ENCODE measurements around the gene WASHC2C. TPM values are rescaled to one million over a fixed set of nuclear protein-coding genes. Genes with fewer than 3 reads are reported as not detected.
"Not testable (repeated sequence)": the region's sequence is repeated elsewhere in the genome, so short reads cannot be mapped to it uniquely, and the experiment has no call there.

WASHC2C gene
- total RNA-seq, 4 donors from 2014 or later, result 32.2 to 49.7 (median 39.9) TPM

GRCh38 chr10:45809837-45810236, 82.8 kb downstream of the WASHC2C start:
- Histone ChIP-seq H3K9me3 (no peaks in the 10 kb centered on the region), H3K4me1 (no peaks in the 10 kb centered on the region), H3K27ac (no peak overlapping the region), H3K4me3 (replicated peaks in 1 of 3) (no peak overlapping the region), H3K27me3 (no peaks in the 10 kb centered on the region), H3K36me3 (no peaks in the 10 kb centered on the region)
- WGBS, 2 donors, result 89% methylated on average over 4 of the region's 4 CpGs
- TF ChIP-seq CTCF (IDR thresholded peaks at IDR 0.05), result no peak
- TF ChIP-seq POLR2A (IDR thresholded peaks at IDR 0.05), result no peak
- intact Hi-C loops (cut with DNase I), result no loop called here
- DNase-seq, result no peak

- H3K4me3 ChIP-seq (replicated peaks in 1 of 3), result no peak overlapping the region
- TF ChIP-seq POLR2A (IDR thresholded peaks at IDR 0.05), result no peak
- TF ChIP-seq CTCF (IDR thresholded peaks at IDR 0.05), result no peak
- DNase-seq, result no peak
- no peaks in the 10 kb centered on the region for H3K9me3 ChIP-seq
- 86 to 89% methylated on average over 6 of the region's 6 CpGs for WGBS, 2 donors
- H3K27ac ChIP-seq, result no peak overlapping the region
- intact Hi-C loops (cut with DNase I), result no loop called here
- H3K27me3 ChIP-seq, result no peaks in the 10 kb centered on the region
- H3K36me3 ChIP-seq, result no peaks in the 10 kb centered on the region
- no peaks in the 10 kb centered on the region for H3K4me1 ChIP-seq
These were observed 84.0 kb downstream of the WASHC2C start for GRCh38 chr10:45811075-45811474.

GRCh38 chr10:45812959-45813358, 85.9 kb downstream of the WASHC2C start:
- H3K9me3 ChIP-seq; H3K36me3 ChIP-seq; intact Hi-C loops (cut with DNase I); H3K27me3 ChIP-seq; H3K27ac ChIP-seq; H3K4me3 ChIP-seq (replicated peaks in 1 of 3); DNase-seq; H3K4me1 ChIP-seq: not testable (repeated sequence)
- WGBS, 2 donors, result 80 to 84% methylated on average over 13 of the region's 13 CpGs

DNA sequence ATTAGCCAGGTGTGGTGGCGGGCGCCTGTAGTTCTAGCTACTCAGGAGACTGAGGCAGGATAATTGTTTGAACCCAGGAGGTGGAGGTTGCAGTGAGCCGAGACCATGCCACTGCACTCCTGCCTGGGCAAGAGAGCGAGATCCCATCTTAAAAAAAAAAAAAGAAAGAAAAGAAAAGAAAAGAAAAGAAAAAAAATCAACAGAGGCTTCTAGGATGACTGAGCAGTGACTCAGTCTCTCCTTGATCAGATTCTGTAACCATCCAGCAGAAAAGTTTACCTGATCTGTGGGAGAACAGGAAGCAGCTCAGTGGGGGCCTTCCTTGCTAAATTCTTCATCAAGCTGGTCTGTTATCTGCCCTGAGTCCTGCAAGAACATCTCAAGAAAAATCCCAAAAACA, 87.1 kb downstream of the WASHC2C start:
- intact Hi-C loops (cut with DNase I), result not testable (repeated sequence)
- 93 to 94% methylated on average over 4 of the region's 4 CpGs for WGBS, 2 donors

GRCh38 chr10:45817130-45817859, 90.2 kb downstream of the WASHC2C start:
- Histone ChIP-seq H3K4me3 (replicated peaks in 1 of 3) (no peak overlapping the region), H3K9me3 (no peaks in the 10 kb centered on the region), H3K27ac (no peak overlapping the region), H3K36me3 (no peaks in the 10 kb centered on the region), H3K27me3 (no peaks in the 10 kb centered on the region), H3K4me1 (no peaks in the 10 kb centered on the region)
- TF ChIP-seq CTCF (IDR thresholded peaks at IDR 0.05) (no peak), POLR2A (IDR thresholded peaks at IDR 0.05) (no peak)
- intact Hi-C loops (cut with DNase I), result no loop called here
- no peak for DNase-seq
- WGBS, 2 donors, result 92 to 94% methylated on average over 4 to 6 of the region's 7 CpGs

More for the DNA sequence above, 87.1 kb downstream of the WASHC2C start:
- not testable (repeated sequence) for H3K4me3 ChIP-seq (replicated peaks in 1 of 3); H3K9me3 ChIP-seq; H3K4me1 ChIP-seq; DNase-seq; H3K36me3 ChIP-seq; H3K27me3 ChIP-seq; H3K27ac ChIP-seq

- Histone ChIP-seq H3K36me3 (no peaks in the 10 kb centered on the region), H3K27ac (no peak overlapping the region), H3K27me3 (no peaks in the 10 kb centered on the region), H3K9me3 (no peaks in the 10 kb centered on the region), H3K4me3 (replicated peaks in 1 of 3) (no peak overlapping the region), H3K4me1 (no peaks in the 10 kb centered on the region)
- intact Hi-C loops (cut with DNase I), result no loop called here
- no peak for TF ChIP-seq POLR2A (IDR thresholded peaks at IDR 0.05)
- TF ChIP-seq CTCF (IDR thresholded peaks at IDR 0.05), result no peak
- 87 to 93% methylated on average over 3 of the region's 3 CpGs for WGBS, 2 donors
- no peak for DNase-seq
These were observed 90.8 kb downstream of the WASHC2C start for GRCh38 chr10:45817912-45818311.
